HG02571 (cell line): Measurements from ENCODE around the gene SPON1.
"Not testable (repeated sequence)": the region's sequence is repeated elsewhere in the genome, so short reads cannot be mapped to it uniquely, and the experiment has no call there.

Experiments used
- ATAC-seq: cut with Tn5 transposase; IDR thresholded peaks from one replicate; pipeline ENCODE4 v1.9.1; 2021; ENCODE audit warnings: mild to moderate bottlenecking, moderate library complexity; ENCODE audit not compliant: unreplicated experiment

SPON1 gene

DNA sequence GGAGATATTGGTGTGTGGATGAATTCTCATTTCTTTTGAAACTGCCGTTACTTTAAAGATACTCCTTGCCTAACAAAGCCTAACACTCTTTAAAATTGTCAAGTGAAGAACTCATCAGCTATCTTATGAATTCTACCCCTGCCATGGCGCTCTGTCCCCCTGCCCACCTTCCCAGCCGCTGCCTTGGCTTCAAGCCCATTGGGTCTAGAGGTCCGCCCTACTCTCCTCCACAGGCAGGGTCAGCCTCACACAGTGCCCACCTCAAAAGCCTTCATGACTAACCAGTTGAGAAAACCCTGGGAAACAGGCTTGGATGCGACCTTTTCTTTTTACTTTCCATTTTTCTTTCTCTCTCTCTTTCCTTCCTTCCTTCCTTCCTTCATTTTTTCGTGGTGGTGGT is 267.9 kb downstream of the SPON1 start:
- no peak for ATAC-seq

DNA sequence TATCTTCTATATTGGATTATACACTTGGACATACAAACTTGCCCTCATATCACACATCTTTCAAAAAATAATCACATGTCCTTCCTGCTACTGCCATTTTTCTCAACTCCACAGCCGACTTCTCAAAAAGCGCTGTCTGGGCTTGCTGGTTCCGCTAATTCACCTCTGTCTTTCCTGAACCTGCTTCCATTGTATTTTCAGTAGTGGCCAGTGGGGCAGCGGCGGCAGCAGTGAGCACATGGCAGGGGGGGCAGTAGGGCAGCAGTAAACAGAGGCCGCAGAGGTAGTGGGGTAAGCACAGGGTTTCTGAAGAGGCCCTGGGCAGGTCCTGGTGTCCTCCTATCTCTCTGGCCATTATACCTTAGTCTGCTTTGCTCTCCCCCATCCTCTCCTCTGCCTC is 270.1 kb downstream of the SPON1 start:
- ATAC-seq, result no peak

DNA sequence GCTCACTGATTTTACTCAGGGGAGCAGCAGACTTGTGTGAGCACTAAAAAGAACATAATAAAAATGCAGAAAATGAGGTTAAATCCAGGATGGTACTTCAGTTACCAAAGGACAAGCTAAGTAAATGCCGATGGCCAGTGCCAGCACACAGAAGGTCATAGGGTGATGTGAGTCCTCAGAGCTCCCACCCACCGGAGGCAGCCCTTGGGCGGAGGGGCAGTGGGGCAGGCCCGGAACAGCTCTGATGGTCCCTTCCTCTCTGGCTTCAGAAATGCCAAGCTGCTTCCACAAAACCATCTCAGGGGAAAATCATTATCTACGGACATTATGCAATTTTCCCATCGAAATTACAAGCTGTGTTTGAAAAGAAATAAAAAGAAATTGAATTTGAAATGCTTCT is 271.9 kb downstream of the SPON1 start:
- ATAC-seq, result no peak

DNA sequence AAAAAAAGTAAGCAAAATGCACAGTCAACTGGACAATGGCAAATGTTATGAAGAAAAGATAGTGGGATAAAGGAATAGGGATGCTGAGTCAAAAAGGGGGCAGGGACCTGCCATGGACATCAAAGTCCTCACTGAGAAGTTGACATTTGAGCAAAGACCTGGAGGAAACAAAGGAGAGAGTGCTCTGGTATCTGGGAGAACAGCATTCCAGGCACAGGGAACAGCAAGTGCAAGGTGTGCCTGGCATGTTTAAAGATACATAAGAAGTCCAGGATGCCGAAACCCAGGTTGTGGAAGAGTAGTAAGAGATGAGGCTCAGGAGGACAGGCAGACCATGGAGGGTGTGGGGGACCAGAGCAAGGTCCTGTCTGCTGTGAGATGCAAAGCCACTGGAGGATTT is 273.2 kb downstream of the SPON1 start:
- ATAC-seq, result no peak

DNA sequence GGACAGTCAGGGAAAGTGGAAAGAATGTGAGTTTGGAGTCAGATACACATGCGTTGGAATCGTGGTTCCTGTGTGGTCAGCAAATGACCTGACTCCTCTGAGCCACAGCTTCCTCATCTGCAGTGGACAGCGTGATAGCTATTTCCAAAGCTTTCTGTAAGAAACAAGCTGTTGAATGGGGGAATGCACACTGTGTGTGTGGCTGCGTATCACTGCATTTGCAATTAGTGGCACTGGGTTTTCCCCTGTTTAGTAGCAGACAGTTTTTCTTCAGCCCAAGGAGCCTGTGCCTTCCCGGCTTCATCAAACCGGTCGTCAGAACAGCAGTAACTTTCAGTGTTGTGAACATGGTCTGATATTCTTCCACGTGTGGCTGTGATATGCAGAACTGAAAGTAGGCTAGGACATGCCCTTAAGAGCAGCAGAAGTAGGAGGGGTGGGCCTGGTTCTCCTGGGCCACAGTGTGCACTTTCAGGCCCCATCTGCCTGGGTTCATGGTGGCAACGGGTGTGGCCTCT is 275.0 kb downstream of the SPON1 start:
- ATAC-seq, result peak; percentile 83

DNA sequence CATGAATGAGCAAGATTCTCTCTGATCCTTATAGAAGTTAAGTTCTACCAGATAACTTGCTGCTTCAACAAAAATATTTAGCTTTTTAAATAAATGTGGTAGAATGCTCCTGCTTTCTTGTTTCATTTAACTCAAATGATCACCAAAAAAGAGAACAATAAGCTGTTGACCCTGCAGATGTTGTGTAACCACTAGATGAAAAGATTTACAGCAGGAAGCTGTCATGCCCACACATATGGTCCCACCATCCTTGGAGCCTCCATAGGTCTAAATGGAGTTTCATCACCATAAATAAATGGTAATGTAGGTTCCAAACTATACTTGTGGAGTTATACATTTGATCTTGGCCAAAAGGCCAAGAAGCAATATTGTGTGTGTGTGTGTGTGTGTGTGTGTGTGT is 277.7 kb downstream of the SPON1 start:
- no peak for ATAC-seq

DNA sequence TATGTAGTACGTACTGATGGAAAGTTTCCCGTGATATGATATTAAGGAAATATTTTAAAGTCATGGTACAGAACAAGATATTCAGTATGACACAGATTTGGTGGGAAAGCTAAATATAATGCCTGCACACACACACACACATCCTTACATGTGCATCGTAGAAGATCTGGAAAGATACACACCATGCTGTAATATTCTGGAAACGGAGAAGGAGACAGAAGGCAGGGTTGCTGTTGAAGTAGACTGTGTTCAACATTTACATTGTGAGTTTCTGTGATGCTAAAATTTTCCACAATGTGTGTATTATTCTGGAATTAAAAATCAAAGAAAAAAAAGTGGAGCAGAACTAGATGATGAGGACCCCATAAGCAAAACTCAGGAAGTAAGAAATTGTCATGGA is 278.4 kb downstream of the SPON1 start:
- ATAC-seq, result no peak

DNA sequence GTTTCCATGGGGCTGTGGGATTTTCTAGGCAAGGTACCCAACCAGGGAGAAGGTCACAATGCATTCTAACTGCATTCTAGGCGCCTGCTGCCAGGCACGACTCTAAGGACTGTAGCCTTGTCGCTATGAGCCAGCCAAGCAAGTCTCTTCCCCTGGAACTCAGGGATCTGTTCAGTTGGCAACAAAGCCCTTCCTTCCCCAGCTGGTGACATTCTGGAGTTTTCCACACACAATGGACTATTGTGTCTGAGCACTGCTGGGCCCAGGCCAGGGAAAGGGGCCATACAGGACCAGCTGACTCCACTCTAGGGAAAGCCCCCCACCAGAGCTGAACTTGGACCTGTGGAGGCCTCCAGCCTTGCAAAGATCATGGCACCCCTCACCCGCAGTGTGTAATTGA is 279.7 kb downstream of the SPON1 start:
- ATAC-seq, result no peak

DNA sequence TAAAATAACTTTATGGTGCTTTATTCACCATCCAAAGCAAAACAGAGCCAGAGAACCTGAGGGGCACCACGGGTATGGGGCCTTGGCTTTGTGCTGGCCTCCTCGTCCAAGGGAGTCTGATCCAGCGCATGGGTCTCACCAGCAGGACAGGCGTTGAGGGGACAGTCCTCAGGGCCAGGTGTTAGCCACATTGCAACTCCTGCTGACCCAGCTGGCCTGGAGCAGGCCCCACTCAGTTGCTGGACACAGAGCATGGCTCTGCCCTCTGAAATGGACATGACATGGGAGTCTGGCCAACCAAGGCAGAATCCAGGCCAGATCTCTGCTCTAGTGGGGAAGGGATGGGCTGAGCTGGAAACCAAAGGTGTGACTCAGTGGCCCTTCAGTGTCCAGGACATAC is 280.2 kb downstream of the SPON1 start:
- ATAC-seq, result no peak

DNA sequence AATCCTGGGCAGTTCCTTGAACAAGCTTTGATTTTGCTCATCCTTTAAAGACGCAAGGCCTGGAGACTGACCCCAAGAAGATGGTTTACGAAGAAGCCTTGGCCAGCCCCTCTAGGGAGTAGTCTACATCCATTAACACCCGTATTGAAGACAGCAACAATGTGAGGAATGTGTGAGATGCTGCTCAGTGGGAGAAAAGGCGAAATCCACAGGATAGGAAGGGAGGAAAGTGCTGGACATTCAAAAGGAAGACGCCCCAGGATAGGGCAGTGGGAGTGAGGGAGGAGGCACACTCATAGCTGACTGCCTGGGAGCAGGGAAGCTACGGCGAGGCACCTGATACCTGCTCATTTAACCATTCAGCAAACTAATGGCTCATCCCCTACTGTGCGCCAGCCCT is 282.4 kb downstream of the SPON1 start:
- ATAC-seq, result no peak

DNA sequence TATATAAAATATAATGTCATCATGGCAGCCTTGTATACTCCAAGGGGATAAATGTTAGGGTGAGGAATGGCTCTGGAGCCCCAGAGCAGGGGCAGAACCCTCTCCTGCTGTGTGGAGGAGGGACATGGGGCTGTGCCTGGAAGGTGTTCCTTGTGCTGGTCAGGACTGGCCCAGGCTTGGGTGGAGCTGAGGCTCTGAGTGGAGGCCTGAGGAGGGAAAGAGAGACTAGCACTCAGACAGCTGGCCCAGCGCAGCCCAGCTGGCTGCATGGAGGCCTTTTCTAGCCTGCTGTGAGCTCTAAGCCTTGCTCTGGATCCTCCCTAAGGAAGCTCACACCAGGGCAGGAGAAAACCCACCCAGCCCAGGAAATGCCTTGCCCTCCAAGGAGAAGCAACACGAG is 282.9 kb downstream of the SPON1 start:
- no peak for ATAC-seq

DNA sequence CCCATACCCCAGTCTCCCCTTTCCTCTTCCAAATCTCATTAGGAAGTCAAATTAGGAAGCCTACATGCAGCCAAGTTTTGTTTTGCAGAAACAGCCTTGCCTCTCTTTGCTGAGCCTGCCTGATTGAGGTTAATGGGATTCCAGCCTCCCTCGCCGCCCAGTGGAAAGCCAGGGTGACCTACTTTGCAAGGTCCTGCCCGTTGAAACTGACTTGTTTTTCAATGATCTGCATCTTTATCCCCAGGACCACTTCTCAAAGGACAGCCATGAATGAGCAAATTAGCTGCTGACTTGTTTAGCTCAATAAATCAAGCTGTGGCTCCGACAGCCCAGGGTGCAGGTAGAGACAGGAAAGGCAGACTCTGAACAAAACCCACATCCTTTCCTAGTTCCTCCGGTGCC is 286.1 kb downstream of the SPON1 start:
- no peak for ATAC-seq

DNA sequence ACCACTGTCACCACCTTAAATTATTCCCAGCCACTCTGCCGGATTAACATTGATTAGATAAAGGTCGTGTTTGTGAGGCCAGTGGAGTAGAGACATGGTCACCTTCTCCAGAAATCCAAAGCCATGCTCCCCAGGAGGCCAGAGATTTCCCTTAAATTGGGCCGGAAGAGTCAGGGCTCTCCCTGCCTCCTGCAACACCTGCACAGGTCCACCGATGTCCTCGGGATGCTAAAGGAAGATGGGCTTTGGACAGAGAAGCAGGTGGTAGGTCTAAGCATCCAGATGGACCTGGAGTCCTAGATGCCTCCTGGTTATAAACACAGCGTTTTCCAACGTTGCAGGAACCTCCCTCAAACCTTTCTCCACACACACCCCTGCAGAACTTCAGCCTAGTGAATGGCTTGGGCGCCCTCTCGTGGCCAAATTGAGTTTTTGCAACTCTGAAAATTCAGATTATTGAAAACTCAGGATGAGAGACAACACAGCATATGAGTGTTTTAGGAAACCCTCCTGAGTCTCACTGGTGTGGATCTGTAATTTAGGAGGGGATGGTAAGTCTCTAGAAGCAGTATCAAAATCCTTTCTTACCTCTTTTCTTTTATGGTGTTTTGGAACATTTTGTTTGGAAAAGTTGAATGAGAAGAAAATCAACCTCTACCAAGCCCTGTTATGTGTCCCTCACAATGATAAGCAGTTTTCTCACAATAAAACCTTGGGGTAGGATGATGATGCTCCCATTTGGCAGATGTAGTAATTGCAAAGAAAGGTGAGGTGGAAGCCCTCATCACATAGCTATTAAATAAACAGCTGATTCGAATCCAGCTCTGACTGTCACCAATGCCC is 286.8 kb downstream of the SPON1 start:
- no peak for ATAC-seq

DNA sequence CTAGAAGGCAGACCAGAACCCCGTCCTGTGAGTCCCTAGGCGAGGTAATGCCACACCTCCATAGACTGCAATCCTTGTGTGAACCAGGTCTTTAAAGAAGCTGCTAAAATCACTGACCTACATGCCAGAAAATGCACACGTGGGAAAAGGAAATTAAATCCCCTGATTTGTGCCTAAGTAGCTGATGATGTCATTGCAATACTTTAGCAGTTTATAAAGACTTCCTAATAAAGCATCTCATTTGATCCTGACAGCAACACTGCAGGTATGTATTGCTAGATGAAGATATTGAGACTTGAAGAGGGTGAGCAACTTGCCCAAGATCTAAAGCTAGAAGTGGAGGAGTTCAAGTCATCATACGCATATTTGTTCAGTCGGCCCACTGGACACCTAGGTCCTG is 289.2 kb downstream of the SPON1 start:
- no peak for ATAC-seq

DNA sequence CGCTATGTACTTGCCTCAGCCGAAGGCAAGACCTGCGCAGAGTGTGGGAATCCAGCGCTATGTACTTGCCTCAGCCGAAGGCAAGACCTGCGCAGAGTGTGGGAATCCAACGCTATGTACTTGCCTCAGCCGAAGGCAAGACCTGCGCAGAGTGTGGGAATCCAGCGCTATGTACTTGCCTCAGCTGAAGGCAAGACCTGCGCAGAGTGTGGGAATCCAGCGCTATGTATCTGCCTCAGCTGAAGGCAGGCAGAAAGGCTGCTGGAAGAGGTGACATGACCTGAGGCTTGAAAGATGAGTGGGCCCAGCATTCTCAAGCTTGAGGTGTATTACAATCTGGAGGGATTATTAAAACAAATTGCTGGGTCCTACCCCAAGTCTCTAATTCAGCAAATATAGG is 290.0 kb downstream of the SPON1 start:
- not testable (repeated sequence) for ATAC-seq

DNA sequence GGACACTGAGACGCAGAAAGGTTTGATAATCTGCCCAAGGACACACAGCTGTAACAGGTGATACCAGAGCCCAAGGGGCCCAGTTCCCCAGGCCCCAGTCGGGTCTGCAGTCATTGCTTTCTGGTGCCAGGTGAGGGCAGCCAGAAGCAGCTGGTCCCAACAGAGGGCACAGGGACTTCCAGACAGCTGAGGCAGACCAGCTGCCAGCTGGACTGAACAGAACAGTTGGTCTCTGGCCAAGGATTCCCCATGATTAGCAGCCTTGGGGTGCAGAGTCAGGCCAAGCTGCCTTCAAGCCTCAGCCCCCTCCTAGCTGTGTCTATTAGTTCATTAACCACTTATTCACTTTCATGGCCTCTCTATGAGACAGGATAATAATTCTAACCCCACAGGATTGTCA is 290.9 kb downstream of the SPON1 start:
- ATAC-seq, result no peak

DNA sequence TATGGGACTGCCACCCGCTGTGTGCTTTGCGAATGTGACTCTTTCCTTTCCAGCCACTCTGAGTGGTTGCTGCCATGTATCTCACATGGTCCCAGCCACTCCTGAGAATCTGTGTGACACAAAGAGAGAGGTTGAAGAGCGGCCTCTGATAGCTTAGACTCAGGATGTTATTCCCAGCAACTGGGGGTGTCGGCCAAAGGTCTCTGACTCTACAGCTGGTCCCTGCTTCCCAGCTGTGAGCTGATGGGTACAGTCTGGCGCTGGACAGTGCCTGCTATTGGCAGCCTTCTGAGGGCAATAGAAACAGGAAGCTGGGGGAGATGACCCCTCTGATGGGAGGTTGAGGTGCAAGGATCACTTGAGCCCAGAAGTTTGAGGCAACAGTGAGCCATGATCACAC is 291.3 kb downstream of the SPON1 start:
- ATAC-seq, result no peak

DNA sequence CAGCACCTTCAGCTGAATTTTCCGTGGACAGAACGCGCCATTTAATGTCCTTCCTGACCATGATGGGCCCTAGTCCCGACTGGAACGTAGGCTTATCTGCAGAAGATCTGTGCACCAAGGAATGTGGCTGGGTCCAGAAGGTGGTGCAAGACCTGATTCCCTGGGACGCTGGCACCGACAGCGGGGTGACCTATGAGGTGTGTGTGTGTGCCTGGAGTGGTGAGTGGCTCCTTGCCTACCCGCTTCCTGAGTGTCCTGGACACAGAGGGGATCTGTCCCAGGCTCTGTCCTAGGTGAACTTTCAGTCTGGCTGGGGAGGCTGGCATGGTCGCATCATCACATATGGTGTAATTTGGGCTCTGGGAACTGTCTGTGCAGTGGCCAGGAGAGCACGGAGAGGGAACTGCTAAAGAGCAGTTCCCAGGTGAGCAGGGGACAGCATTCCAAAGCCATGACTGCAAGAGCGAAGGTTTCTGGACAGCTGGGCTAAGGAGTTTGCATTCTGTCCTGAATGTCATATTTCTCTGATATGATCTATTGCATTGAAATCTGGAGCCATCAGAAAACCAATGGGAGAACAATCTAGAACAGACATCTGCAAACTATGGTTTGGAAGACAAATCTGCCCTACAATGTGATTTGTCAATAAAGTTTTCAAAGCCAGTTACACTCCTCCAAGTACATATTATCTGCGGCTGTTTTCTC is 292.2 kb downstream of the SPON1 start:
- no peak for ATAC-seq

DNA sequence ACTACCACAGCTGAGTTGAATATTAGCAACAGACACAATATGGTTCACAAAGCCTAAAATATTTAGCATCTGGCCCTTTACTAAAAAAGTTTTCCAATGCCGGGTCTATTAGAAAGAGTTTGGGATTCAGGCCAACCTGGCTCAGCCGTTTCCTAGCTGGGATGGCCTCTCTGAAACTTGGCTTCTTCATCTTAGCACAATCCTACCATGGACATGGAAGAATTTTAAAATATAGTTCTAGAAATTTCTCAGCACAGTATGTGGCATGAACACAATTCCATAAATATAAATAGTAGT is 292.7 kb downstream of the SPON1 start:
- no peak for ATAC-seq

DNA sequence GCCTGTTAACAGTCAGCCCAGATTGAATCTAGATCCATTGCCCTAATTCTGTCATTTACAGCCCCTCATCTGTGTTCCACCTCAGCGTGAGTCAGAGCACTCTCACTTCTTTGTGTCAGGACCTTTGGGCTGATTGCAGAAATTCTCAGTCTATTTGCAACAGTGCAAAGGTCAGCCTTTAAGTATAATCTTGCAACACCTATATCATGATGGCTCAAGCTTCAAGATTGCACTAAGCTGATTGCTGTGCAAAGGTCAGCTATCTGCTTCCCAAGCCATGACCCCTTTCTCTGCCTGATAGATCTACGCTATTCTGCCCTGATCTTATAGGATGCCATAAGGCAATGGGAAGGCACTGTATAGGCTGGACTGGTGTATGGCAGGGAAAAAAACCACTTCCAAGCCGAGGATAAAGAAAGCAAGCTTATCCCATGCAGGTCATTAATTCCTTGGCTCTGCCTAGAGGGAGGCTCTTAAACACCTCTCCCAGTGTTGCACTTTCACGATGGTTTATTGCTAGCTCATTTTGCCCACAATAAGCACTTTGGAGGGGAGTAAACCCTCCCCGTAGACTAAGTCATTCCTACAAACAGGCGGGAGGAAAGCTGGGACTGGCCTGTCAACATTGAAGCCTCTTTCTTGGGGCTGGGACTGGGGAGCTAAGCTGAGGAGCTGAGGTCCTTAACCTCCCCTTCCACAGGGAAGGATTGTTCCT is 295.9 kb downstream of the SPON1 start:
- ATAC-seq, result no peak

DNA sequence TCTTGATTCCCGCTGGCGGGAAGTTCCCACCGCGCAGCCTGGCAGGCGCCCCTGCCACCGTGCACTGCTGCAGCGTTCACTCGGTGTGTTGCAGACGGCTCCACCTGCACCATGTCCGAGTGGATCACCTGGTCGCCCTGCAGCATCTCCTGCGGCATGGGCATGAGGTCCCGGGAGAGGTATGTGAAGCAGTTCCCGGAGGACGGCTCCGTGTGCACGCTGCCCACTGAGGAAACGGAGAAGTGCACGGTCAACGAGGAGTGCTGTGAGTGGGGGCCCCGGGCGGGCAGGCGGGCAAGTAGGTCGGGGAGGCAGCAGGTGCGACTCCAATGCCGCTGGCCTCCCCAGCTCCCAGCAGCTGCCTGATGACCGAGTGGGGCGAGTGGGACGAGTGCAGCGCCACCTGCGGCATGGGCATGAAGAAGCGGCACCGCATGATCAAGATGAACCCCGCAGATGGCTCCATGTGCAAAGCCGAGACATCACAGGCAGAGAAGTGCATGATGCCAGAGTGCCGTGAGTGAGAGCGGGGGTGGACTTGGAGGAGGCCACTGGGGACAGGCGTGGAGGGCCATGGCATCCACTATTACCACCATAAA is 296.8 kb downstream of the SPON1 start:
- no peak for ATAC-seq

DNA sequence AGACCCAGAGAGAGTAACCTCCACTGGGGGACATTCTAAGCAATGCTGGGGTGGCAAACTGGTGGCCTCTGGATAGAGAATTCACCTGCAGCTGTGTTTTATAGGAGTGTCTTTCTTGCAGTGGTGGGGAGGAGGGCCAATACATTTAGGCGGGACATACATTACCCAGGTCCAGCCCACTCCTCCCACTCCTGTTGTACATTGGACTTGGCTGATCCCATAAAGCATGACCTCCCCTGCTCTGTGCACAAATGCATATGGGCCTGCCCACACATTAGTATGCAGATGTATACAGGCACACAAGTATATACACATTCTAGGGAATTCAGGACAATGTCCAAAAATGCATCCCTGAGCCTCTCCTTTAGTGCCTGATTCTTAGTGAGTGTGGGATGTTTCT is 297.4 kb downstream of the SPON1 start:
- no peak for ATAC-seq
